ENCODE measurements around the gene PIWIL4.
"Not testable (repeated sequence)": the region's sequence is repeated elsewhere in the genome, so short reads cannot be mapped to it uniquely, and the experiment has no call there.

PIWIL4 gene

GRCh38 chr11:94638902-94639373, 71.8 kb downstream of the PIWIL4 start:
- DNase-seq, result peak; percentile 64 to 83

DNA sequence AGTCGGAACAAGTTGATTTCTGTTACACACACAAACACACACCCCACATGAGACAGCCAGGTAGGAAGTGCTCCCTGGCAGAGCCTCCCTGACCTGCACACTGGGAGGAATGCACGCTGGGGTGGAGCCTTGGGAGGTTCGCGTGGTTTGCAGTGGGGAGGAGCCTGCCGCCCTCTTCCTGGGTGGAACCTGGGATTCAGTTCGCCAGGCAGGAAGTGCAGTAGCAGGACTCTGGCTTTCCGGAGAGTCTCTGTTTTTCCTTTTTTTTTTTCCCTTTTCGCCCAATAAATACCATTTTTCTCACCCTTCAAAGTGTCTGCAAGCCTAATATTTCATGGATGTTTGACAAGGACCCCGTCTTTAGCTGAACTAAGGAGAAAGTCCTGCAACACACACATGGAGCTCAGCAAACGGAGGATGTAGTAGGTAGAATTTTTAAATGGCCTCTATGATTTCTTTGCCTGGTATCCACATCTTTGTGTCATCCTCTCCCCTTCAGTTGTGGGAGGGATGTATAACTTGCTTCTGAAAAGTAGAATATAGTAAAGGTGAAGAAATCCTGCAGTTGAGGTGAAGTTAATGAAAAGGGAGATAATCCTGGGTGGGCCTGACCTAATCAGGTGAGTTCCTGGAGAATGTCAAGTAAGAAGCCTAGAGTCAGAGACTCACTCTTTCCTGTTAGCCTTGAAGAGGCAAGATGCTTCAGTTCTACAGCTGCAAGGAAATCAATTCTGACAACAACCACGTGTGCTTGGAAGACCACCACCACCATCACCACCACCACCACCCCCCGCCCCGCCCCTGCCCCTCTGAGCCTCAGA, 72.9 kb downstream of the PIWIL4 start:
- no peak for DNase-seq

- DNase-seq, result no peak
Observed at GRCh38 chr11:94641167-94641761, 74.1 kb downstream of the PIWIL4 start.

GRCh38 chr11:94643186-94643585, 76.0 kb downstream of the PIWIL4 start:
- DNase-seq, result not testable (repeated sequence)

GRCh38 chr11:94647926-94648325, 80.8 kb downstream of the PIWIL4 start:
- DNase-seq, result no peak

DNA sequence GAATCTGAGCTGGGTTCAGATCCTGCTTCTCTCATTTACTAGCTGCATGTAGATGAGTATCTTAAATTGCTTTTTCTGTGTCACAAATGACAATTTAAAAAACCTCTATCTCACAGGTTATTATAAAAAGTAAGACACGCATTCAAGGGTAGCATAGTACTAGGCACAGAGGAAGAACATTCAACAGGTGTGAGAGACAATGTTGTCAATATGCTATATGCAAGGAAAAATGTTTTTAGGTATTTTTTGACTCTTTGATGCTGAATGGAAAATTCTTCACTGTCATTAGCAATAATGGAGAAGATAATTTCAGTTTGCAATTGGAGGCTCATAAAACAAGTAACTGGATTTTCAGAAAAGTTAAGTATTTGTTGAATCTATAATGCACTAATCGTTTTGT, 81.6 kb downstream of the PIWIL4 start:
- DNase-seq, result no peak

DNA sequence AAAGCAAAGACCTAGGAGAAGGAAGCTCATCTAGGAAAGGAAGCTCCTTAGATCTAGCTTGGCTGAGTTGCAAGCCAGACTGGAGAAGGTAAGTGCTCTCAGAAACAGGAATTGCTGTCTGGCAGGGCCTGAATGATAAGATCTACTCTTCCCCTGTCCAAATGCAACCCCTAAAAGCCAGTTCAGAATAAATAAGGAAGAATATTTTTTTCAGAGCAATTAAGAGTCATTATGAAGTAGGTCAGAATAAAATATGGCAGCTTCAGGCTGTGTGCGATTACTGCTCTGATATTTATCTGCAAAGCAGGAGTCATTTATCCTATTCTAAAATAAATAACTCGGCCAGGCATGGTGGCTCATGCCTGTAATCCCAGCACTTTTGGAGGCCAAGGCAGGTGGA, 82.1 kb downstream of the PIWIL4 start:
- DNase-seq, result no peak

DNA sequence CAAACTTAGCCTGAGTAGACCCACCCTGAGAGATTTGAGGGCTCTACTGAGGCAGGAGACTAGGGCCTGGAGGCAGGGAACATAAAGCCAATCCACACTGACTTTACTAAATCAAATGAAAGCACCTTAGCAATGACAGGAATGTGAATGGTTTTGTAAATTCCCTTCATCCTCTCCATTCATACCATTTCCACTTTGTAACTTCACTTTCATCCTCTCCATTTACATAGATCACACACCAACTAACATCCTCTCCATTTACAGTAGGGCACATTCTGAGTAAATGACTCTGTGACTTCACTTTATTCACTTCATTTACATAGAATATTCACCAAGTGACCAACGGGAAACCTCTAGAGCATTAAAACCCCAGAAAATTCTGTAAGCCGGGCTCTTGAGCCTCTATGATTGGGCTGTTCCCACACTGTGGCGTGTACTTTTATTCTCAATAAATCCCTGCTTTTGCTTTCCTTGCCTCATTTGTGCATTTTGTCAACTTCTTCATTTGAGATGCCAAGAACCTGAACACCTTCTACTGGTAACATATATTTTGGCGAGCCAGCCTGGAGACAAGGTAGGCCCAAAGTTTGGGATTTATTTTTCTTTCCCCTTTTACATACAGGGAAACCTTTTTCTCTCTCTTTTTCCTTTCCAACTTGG, 82.9 kb downstream of the PIWIL4 start:
- no peak for DNase-seq

GRCh38 chr11:94650756-94651155, 83.6 kb downstream of the PIWIL4 start:
- peak; percentile 66 to 67 for DNase-seq

DNA sequence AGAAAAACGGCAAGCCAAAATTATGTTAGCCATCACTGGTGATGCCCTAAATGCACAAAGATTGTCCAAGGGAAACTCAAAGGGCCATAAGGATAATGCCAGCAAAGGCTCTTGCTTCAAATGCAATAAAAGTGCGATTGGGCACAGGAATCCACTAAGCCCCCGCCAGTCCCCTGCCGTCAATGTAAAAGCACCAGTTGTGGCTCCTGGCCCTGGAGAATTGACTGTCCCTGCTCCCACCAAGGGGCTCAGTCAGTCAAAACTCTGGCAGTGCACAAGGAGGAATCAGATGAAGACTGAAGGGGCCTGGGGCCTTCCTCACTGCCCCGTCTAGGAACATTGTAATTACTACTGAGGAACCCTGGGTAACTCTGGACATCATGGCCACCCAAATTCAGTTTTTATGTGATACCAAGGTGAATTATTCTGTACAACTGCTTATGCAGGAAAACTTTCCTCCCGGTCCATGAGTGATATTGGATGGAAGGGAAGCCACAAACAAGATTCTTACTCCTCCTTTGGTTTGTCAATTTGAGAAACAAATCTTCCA, 85.6 kb downstream of the PIWIL4 start:
- DNase-seq, result no peak

DNA sequence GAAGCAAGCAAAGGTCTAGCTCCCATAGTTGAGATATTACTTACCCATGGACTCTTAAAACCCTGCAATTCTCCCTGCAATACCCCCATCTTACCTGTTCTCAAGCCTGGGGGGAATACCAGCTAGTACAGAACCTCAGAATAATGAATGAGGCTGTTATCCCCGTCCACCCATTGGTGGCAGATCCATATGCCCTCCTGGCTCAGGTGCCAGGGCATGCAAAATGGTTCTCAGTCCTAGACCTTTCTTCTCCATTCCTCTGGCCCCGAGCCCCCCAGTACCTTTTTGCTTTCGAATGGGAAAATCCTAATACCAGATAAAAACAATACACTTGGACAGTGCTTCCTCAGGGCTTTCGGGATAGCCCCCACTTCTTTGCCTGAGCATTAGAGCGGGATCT, 86.4 kb downstream of the PIWIL4 start:
- no peak for DNase-seq

DNA sequence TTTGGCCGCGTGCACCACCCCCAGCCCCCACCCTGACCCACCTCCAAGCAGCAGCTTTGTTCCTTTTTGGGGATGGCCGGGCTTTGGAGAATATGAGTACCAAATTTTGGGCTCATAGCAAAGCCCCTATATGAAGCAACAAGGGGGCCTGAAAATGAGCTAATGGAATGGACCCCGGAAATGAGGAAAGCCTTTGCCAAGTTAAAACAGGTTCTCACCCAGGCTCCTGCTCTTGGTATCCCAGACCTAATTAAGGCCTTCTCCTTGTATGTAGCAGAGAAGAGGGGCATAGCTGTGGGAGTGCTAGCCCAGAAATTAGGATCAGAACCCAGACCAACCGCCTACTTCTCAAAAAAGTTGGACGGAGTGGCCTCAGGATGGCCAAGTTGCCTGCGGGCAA, 87.0 kb downstream of the PIWIL4 start:
- DNase-seq, result no peak

DNA sequence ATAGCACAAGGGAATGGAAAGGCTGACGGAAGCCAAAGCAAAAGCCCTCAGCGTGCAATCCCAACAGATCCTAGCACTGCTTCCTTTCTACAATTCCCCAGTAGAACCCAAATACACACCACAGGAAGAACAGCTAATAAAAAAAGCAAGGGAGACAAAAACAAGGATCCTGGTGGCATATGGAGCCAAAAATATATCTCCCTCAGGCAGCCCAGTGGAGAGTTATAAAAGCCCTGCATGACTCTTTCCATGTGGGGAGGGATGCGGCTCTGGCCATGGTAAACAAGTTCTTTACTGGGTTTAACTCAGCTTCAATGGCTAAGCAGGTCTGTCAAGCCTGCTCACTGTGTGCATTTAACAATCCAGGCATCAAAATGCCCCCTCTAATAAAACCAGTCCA, 88.1 kb downstream of the PIWIL4 start:
- DNase-seq, result no peak

DNA sequence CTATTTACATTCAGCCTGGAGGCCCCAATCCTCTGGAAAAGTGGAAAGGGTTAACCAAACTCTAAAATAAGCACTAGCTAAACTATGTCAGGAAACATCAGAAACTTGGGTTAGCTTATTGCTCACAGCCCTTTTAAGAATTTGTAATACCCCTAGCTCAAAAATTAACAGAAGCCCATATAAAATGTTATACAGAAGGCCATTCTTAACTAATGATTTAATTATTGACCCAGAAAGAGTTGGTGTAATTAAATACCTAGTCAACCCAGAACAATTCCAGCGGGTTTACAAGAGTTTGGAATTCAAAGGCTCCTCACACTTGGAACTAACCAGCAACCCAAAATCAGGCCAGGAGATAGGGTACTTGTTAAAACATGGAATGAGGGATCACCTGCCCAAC, 88.8 kb downstream of the PIWIL4 start:
- DNase-seq, result no peak

DNA sequence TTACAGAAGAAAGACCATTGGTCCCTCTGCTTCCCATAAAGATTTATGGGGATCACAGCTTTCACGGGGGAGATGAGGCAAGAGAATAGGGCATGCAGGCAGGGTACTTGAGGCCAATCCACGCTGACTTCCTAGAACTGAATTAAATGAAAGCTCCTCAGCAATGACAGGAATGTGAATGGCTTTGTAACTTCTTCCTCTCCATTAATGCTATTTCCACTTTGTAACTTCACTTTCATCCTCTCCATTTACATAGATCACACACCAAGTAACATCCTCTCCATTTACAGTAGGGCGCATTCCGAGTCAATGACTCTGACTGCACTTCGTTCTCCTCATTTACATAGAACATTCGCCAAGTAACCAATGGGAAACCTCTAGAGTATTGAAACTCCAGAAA, 89.8 kb downstream of the PIWIL4 start:
- no peak for DNase-seq

- no peak for DNase-seq
Observed at GRCh38 chr11:94657629-94658028, 90.5 kb downstream of the PIWIL4 start.

GRCh38 chr11:94658386-94658785, 91.2 kb downstream of the PIWIL4 start:
- DNase-seq, result no peak

DNA sequence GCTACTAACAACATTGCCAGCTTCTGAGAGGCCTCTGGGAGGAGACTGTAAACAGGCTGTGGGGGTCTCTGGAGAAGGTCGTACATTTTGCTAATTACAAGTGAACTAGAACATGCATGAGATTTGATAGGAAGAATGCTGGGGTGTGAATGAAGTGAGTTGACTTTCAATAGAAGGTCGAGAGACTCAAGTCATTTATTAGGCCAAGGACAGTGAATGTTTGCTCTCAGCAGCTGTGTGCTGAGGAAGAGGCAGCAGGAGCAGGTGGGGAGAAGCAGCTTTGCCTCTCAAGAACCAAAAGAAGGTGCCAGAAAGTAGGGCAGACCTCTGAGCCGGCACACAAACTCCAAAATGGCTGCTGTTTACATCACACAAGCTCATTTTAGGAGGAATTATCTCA, 91.7 kb downstream of the PIWIL4 start:
- DNase-seq, result no peak

DNA sequence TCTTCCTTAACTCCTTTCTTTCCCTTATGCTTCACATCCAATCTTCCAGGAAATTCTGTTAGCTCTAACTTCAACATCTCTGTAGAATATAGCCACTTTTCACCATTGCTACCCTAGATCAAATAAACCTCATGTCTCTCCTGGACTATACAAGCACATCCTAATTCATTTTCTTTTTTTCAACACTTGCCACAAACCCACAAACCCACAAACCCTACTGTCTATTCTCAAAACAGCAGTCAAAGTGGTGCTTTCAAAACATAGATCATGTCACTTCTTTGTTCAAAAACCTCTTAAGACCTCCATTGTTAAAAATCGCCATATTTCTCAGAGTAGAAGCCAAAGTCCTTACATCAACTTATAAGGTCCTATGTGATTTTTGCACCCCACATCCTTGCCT, 94.3 kb downstream of the PIWIL4 start:
- no peak for DNase-seq

- DNase-seq, result no peak
Observed at GRCh38 chr11:94662065-94662779, 95.1 kb downstream of the PIWIL4 start.

GRCh38 chr11:94662846-94663390, 95.8 kb downstream of the PIWIL4 start:
- DNase-seq, result no peak

GRCh38 chr11:94664346-94664745, 97.2 kb downstream of the PIWIL4 start:
- no peak for DNase-seq

Data from inflammatory macrophage (primary cell).